ENCODE measurements around the gene PODN.

The PODN gene

DNA sequence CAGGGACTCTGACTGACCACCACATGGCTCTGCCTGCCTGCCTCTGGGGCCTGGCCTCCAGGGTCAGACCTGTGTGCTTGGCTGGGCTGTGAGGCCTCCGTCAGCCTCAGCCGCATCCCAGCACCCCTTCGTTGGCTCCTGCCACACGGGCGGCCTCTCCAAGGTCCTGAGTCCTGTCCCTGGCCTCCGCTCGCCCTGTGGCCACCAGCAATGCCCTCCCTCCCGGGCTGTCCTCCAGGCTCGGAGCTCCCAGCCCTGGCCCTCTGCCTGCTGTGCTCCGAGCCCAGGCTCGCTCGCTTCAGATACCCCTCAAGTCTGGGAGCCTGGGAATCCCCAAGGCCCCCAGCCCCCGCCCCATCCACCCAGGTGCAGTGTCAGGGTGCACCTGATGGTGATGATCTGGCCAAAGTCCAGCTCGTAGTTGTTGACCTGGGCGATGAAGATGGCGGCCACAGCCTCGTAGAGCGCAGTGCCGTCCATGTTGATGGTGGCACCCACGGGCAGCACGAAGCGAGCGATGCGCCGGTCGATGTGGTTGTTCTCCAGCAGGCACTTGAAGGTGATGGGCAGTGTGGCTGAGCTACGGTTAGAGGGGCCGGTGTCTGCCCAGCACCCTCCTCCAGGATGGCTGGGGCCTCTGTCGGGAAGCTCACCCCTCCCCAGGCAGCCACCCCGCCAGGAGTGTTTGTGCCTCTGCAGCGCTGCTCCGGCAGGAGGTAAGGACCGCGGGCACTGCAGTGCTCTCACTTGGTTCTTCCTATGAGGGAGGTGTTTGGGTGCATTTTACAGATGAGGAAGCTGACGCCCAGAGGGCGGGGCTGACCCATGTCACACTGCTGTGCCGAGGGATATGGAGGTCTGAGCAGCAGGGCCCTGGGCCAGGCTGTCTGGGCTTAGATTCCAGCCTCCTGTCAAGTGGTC, 28.5 kb downstream of the PODN start:
- DNase-seq (ENCODE audit: low read depth) = no peak

DNA sequence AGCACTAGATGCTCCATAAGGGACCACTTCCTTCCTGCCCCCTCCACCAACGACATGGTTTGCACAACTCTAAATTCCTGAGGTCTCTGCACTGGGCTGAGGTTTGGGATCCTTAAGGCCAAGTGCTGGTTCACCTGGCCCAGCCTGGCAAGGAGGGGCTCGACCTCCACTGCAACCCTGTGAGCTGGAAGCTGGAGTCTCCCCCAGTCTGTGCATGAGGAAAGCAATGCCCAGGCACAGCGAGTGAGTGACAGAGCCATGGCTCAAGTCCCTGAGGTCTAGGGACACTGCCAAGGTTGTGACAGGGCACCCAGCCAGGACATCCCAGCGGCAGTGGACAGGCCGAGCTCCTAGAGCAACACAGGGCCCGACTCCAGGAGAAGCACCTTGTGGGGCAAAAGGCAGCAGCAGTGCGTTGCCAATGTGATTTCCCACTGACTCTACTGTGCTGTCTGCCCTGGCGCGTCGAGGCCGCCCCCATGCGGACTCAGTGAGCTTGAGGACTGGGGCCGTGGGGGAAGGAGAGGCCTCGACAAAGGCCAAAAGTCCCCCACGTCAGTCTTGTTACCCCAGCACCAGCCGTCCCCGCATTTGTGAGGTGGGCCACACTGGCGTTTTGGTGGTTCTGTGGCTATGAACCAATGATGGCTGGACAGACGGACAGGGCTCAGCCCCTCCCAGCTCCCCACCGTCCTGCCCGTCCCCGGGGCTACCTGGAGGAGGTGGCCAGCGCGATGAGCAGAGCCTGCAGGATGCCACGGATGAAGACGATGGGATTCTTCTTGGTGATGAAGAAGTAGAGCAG, 30.0 kb downstream of the PODN start:
- no peak for DNase-seq (ENCODE audit: low read depth)

DNA sequence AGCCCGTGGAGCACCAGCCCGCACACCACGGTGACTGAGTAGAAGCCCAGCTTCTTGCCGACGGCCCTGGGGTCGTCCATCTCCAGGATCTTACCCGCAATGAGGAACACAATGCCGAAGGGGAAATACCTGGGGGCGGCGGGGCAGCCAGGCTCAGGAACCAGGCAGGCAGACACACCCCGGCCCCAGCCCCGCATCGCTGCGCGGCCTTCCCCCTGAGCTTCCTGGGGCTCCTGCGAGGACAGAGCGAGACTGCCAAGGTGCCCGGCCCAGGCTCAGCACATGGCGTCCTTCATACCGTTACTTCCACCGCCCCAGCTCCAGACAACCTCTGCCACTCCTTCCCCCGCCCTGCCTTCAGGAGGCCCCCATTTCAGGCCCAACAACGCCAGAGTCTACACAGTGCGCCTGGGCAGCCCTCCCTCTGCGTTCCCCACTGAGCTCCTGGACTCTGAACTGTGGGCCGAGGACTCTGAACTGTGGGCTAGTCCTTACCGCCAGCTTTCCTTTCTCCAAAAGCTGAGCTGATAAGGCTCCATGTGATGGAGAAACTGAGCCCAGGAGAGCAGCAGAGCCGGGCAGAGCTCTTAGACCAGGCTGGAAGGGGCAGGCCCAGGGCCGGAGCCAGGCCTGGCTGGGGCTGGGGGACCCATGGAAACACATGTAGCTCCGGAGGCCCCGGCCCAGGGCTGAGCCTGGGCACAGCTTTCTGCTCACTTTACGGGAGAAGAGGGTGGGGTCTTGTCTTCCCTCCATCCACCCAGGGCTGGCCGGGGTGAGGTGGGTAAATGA, 30.8 kb downstream of the PODN start:
- no peak for DNase-seq (ENCODE audit: low read depth)

DNA sequence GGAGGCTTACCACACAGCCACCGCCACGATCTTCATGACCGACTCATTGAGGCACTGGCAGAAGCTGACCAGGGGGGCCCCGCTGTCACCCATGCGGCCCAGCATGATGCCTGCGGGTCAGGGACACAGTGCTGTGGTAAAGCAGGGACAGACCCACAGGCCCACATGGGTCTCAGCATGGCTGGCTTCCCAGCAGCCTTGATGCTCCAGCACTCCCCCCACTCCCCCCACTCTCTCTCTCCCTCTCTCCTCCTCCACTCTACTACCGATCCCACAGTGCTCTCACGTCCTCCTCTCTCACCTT, 31.4 kb downstream of the PODN start:
- no peak for DNase-seq (ENCODE audit: low read depth)

DNA sequence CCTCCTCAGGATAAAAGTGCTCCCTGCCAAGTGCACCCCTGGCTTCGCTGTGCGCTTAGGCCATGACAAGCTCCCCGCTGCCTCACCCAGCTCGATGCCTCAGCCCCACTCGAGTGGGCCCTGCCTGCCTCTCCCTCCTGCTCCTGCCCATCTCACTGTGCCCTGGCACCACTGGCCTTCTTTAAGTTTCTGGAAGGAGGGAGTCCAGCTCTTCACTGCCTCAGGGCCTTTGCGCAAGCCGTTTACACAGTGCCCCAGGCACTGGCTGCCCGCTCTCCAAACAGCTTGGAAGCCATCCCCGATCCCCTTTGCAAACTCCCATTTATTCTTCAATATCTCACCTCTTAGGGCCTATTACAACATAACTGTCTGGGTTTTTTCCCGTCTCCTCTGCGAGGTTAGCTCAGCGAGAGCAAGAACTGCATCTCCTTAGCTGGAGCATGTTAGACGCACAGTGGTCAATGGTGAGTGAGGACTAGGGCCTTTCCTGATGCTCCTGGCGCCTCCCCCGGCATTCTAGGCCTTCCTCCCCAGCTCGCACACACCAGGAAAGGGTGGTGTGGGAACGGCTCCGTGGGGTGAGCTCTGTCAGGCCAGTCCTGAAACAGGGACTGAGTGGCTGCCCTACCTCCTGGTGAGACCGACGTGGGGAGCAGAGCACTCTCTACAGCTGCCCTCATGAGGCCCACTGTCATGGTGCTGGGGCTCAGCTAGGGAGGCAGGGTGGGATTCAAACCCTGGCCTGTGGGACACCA, 31.9 kb downstream of the PODN start:
- DNase-seq (ENCODE audit: low read depth) = no peak

DNA sequence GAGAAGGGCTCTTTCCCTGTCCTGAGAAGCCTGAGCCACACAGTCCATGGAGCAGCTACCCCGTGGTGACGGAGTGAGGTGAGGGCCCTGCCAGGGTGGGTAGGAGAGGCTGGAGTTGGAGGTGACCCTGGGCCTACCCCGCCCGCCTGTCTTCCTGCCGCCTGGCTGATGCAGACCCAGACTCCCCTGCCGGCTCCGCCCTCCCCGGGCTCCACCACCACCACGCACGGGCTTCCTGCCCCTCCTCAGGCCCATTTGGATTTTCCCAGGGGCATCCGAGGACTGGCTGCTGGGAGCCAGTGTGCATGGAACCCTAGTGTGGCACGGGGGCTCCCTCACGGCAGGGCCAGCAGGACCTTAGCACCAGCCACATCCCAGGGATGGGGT, 32.5 kb downstream of the PODN start:
- DNase-seq (ENCODE audit: low read depth) = no peak

DNA sequence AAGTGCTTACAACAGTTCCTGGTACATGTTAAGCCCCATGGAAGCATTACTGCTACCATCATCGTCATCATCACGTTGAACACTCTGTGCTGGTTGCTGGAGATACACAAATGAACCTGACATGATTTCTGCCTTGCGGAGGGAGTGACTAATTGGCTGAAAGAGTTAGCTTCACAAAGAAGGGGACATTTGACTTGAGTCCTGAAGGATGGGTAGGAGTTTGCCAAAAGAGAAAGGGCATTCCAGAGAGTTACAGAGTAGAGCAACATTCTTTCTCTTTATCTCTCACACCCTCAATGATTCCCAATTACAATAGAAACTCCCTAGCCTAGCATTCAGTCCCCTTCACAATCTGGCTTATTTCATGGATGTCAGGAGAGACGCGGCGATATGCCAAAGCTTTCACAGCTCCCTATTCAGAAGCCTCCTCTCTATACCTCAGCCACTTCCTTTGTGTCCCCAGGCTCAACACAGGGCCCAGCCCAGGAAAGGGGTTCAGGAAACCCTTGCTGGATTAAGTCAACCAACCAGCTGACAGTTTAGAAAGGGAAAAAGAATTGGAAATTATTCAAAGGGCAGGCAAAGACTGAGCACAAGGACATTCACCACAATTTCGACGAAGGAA, 42.4 kb downstream of the PODN start:
- no peak for DNase-seq (ENCODE audit: low read depth)

DNA sequence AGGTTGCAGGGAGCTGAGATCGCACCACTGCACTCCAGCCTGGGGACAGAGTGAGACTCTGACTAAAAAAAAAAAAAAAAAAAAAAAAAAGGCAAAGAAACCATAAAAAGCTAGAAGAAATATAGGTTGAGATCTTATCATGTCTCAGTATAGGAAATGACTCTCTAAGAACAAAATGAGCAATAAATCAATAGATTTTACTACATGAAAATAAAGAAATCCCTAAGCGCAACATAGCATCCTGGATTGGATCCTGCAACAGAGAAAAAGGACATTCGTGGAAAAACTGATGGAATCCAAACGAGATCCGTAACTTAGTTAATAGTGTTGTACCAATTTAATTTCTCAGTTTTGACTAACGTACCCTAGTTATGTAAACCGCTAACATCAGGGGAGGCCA, 45.1 kb downstream of the PODN start:
- no peak for DNase-seq (ENCODE audit: low read depth)

DNA sequence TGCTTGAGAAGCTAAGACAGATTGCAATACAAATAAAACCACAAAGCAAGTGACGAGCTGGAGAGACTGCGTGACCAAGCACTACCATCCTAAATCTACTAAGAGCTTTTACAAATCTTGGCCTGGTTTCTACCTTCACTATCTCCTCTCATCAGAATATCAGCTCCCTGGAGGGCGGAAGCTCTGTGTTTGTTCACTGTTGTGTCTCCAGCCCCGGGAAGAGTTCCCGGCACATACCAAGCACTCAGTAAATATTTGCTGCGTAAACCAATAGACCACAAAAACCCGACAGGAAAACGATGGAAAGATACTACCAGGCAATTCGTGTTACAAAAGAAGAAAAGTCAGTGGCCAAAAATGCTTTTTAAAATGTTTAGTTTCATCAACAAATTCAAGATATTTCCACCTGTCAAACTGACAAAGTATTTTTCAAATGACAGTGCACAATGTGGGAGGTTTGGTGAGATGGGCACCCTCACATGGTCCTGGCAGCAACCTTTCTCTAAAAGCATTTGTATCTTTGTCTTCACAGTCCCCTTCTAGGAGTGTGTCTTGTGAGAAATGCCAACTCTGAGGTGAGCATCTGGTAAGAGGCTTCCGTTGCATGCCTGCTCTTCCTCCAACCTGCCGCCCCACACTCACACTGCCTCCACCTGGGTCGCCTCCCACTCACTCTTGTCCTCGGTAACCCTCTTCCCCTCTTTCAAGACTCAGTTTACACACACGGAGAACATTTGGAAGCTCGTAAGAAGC, 45.7 kb downstream of the PODN start:
- DNase-seq (ENCODE audit: low read depth) = no peak

DNA sequence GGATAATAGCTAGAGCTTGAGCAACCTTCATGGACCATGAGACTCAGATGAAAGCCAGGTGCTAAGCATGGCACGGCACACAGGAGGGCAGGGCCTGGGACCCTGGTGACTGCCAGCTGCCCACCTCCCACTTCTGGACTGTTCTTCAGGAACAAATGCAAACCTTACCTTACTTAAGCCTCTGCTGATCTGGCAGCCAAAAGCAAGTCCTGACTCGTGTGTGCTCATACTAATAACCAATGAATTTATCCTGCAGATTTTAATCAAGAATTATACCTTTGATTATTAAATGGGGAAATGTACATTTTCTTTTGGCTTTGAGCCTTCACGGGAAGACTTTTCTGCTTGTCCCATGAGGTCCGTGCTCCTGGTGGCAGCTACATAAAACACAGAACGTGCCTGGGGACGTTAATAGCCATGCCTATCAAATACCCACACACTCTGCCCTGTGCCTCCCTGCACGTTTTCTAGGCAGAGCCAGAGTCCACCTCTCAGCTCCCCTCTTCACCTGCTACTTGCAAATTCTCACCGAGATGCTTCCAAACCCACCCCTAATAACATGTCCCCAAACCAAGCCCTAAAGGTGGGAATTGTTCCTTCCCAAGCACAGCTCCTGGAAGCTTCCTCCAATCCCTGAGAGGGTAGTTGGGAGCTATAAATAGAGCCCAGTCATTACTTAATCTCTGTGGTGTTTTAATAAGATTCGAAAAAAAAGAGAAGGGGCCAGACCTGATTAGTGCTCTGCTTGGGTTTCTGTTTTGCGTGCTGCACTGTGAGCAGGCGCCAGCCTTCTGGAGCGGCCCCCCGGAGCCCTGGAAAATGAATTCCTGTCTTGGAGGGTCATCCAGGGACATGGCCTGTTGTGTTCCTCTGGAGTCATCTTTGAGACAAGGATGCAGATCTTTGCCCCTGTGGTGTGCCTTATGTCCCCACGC, 46.9 kb downstream of the PODN start:
- DNase-seq (ENCODE audit: low read depth) = no peak

DNA sequence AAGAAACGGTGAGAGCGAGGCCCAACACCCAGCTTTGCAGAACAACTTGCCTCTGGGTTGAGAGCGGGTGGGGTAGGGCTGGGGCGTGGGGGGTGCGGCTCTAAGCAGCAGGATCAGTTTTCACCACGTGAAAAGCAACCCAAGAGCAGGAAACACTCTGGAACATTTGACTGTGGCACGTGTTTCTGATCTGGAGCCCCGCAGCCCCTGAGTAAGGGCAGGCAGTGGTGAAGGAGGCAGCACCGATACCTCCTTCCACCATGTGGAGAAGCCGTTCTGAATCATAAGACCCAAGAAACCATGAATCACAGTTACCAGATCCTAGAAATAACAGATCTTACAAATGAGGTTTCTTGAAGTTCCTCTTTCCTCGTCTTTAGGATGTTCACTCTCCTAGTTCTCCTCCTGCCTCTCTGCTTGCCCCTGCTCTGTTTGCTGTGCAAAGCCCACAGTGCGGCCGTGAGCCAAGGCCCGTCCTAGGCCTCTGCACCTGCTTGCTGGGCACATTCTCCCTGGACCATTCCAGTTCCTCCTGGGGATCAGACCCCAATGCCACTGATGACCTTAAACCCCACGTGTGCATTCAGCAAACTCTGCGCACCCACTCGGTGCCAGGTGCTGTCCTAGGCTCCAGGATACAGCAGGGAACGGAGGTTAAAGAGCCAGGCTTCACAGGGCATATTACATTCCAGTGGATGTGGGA, 48.5 kb downstream of the PODN start:
- no peak for DNase-seq (ENCODE audit: low read depth)

DNA sequence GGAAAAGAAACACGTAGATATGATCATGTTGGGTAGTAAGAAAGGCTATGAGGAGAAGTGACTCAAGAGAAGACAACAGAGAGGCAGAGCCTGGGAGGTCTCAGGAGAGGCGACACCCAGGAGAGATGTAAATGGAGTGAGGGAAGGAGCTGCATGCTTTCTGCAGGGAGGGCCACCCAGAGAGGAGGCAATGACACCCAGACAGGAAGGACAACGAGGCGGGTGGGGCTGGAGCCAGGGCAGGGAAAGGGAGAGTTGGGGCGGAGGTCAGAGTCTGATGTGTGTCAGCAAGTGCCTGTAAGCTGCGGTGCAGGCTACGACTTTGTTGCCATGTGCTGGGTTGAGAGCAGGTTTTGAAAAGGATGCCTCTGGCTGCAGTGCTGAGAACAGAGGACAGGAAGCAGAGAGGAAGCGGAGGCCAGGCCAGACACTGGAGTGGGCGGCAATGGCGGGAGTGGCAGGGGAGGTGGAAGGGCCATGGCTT, 49.1 kb downstream of the PODN start:
- DNase-seq (ENCODE audit: low read depth) = no peak

DNA sequence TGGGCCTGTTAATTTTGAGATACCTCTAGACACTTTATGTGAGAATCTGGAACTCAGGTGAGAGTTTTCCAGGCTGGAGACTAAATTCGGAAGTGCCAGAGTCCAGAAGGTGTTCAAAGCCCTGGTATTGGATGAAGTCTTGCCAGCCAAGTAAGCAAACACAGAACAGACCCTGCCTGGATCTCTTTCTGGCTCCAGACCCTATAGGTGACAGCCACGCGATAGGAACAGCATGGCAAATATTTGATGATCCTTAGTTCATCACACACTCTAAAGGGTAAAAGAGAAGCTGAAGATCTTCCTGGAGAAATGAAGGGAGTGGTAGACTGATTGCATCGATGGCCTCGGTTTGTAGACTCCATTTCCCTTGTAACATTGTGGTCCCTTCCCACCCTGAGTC, 49.7 kb downstream of the PODN start:
- DNase-seq (ENCODE audit: low read depth) = no peak

DNA sequence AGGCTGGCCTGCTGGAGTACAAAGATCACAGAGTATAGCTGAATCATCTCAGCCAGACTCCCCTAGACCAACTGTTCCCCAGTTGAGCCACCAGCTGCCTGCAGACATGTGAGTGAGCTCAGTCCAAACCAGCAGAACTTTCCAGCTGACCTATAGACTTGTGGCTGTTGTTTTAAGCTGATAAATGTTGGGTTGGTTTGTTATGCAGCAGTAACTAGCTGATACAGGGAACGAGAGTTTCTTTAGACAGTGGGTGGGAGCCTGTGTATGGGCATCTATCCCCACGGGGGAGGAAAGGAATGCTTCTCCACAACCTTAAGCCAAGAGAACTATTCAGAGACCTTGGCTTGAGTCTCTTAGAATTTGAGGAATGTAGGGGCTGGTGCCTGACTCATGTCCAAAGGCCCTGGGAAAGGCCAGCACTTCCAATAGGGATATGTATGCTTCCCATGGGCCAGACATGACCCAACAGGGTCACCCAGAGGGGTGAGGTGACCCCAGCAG, 50.3 kb downstream of the PODN start:
- DNase-seq (ENCODE audit: low read depth) = no peak

DNA sequence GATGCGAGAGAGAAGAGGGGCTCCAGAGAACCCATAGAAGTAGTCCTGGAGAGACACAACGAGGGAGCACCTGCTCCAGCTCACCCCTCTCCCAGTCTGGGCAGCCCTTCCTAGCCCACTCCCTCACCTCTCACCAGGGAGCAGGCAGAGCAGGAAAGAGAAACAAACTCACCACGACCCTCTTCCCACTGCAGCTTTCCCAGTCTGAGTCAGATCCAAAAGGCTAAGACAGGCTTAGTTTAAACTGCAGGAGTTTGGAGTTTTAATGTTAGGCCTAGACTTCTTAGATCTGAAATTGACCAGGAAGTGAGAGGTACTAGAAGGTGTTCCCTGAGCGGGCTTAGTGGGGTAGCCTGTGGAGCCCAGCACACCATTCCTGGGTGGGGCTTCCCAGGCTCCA, 50.8 kb downstream of the PODN start:
- no peak for DNase-seq (ENCODE audit: low read depth)

DNA sequence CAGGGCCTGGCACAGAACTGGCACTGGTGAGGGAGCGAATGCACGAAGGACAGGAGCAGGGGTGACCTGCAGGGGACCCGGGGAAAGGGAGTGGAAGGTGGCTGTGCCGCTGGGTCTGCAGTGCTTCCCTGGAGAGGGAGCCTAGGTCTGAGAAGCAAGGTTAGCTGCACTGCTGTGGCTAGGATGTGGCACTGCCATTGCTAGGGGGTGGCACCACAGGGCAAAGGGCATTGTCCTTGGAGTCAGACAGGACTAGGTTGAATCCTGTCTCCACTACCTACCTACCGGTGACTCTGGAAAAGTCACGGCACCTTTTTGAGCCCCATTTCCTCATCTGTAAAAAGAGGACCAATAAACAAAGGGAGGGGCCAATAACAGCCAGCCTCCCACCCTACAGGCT, 52.1 kb downstream of the PODN start:
- no peak for DNase-seq (ENCODE audit: low read depth)

DNA sequence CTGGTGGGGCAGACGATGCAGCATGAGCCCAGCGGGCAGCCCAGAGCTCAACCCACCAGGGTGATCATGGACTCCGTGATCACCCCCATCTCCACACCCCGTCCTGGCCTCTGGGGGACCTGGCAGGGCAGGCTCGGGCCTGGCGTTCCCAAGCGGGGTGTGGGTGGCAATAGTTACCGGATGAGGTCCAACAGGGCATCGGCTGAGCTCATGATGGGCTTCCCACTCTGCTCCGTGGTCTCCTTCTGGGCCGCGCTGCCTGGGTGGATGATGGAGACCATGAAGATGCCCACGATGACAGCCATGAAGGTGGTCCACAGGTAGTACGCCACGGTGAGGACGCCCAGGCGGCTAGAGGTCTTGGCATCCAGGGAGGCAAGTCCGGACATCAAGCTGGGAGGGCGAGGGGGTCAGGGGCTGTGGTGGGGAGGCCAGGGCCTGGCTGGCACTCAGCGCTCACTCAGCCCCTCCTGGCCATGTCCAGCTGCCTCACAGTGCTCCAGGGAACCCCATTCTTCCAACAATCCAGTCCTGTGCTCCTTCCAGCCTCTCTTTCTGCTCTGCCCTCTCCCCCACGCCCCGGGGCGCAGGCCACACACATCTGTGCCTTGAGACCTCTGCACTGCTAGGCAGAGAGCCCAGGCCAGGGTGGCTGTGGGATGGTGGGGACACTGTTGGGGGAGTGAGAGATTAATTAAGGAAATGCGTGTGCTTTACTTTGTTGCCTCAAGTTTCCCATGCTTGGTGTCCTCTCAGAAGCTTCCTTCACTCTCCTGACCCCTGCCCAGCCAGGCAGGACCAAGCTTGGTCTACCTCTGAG, 52.8 kb downstream of the PODN start:
- DNase-seq (ENCODE audit: low read depth) = no peak

Measured in stimulated activated CD8-positive, alpha-beta memory T cell treated with anti-CD3 and anti-CD28 coated beads, Interleukin-4, amount 100 ng/mL, for 24 hours (primary cell).